Adrenal gland (tissue), 12 donors: Measurements from ENCODE around the gene SETBP1. TPM values are rescaled to one million over a fixed set of nuclear protein-coding genes. Genes with fewer than 3 reads are reported as not detected.

ENCODE experiments used
- DNase-seq, 7 donors: peaks; one replicate each; pipeline ENCODE4 v3.0.0-alpha.2; 2019 to 2020
- H3K27ac ChIP-seq, 5 donors: fragments of 200-600 bp; sonication (generic) in 4 of 5; 1 replicate in 3 of 5; 2 replicates in 2 of 5; pipeline versions ENCODE4 v1.5.1 to v1.8.0; 2016 to 2020; ENCODE audit warnings: mild to moderate bottlenecking in 1 of 5
- H3K27me3 ChIP-seq: fragments of 200-600 bp; 2 replicates; pipeline ENCODE4 v1.8.0; 2021
- H3K36me3 ChIP-seq, 2 donors: fragments of 200-600 bp; replicated peaks in 1 of 2; 1 replicate in 1 of 2; 2 replicates in 1 of 2; pipeline versions ENCODE4 v1.5.1 to v1.8.0; 2018 to 2022
- H3K4me1 ChIP-seq, 2 donors: fragments of 200-600 bp; replicated peaks in 1 of 2; 1 replicate in 1 of 2; 2 replicates in 1 of 2; pipeline versions ENCODE4 v1.5.1 to v1.8.0; 2018 to 2021
- H3K4me3 ChIP-seq, 4 donors: fragments of 200-600 bp; sonication (generic) in 3 of 4; one replicate each; pipeline ENCODE4 v1.5.1; 2016 to 2018
- H3K9me3 ChIP-seq, 3 donors: fragments of 200-600 bp; sonication (generic) in 1 of 3; replicated peaks in 1 of 3; 1 replicate in 2 of 3; 2 replicates in 1 of 3; pipeline versions ENCODE4 v1.5.1 to v1.8.0; 2016 to 2021
- POLR2A ChIP-seq, 2 donors: fragments of 450-650 bp; IDR thresholded peaks; one replicate each; pipeline ENCODE4 v1.6.1; 2017; ENCODE audit warnings: antibody characterized with exemption in 2 of 2, mild to moderate bottlenecking in 2 of 2, moderate library complexity in 1 of 2
- WGBS, 4 donors: extraction: QIAGEN DNeasy Blood & Tissue Kit in 2 of 4; methylation state at CpG; one replicate each; pipeline versions ENCODE4 v1.1.5 to v1.1.7; 2013 to 2017; 5-methylcytosine and 5-hydroxymethylcytosine counted together
- intact Hi-C, 2 donors: fragments of 100-400 bp; cut with DNase I; formaldehyde crosslinking; loops; one replicate each; pipeline versions ENCODE4 v1.14.1 to v1.15.0; 2022 to 2023
- polyA plus RNA-seq, 3 donors: library from polyadenylated mRNA; stranded (reverse); fragments of 200-250 nt in 2 of 3; fragments of 350-450 nt in 1 of 3; fragmentation: Illumina TruSeq in 1 of 3; extraction: RNeasy Lipid Tissue Mini Kit (QIAGEN cat#74804) in 1 of 3; gene quantifications; one replicate each; pipeline ENCODE4 v1.2.3, GENCODE V29; 2013 to 2014
- total RNA-seq, 9 donors: library from RNA; depleted of rRNA in 4 of 9; stranded (reverse); fragments of >200 nt in 4 of 9; fragments of 120-200 nt in 1 of 9; fragmentation: NEBNext Ultra II Directional in 1 of 9; extraction: Animal tissue kit (Norgen Biotek cat#: 25700) in 1 of 9; gene quantifications; one replicate each; pipeline versions ENCODE4 v1.1.0 to v1.2.4, GENCODE V29; 2013 to 2023
- TF ChIP-seq, protein P1 (sequence below), 6 experiments: fragments of 450-650 bp in 4 of 6; fragments of 200-600 bp in 2 of 6; sonication (generic) in 1 of 6; IDR thresholded peaks; 1 replicate in 5 of 6; 2 replicates in 1 of 6; pipeline versions ENCODE4 v1.5.1 to v1.8.0; 2016 to 2021; ENCODE audit warnings: antibody characterized with exemption in 6 of 6, mild to moderate bottlenecking in 2 of 6, moderate library complexity in 1 of 6
- donor health status: healthy with polysubstance abuse.
- donor health status: Bipolar disorder and iron deficiency.
- donor health status: DM: yes; HTN: yes; CAD: no.
- donor health status: DM: no; HTN: no; CAD: no.
- donor health status: DM: no; HTN: no; CAD: no.
- donor health status: DM: yes; HTN: yes; CAD: no.

The SETBP1 gene
- total and polyA plus RNA-seq, 12 donors, result 1.2 to 18.0 (median 9.4) TPM

GRCh38 chr18:45106331-45106774, 425.7 kb downstream of the SETBP1 start:
- no peaks in the 10 kb centered on the region for H3K27me3 ChIP-seq
- H3K36me3 ChIP-seq, result no peaks in the 10 kb centered on the region
- 34 to 66% (median 50%) methylated on average over 2 of the region's 2 CpGs for WGBS, 4 donors
- no peak overlapping the region for H3K27ac ChIP-seq
- TF ChIP-seq, protein P1, sequence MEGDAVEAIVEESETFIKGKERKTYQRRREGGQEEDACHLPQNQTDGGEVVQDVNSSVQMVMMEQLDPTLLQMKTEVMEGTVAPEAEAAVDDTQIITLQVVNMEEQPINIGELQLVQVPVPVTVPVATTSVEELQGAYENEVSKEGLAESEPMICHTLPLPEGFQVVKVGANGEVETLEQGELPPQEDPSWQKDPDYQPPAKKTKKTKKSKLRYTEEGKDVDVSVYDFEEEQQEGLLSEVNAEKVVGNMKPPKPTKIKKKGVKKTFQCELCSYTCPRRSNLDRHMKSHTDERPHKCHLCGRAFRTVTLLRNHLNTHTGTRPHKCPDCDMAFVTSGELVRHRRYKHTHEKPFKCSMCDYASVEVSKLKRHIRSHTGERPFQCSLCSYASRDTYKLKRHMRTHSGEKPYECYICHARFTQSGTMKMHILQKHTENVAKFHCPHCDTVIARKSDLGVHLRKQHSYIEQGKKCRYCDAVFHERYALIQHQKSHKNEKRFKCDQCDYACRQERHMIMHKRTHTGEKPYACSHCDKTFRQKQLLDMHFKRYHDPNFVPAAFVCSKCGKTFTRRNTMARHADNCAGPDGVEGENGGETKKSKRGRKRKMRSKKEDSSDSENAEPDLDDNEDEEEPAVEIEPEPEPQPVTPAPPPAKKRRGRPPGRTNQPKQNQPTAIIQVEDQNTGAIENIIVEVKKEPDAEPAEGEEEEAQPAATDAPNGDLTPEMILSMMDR (IDR thresholded peaks at IDR 0.05), result no peak
- no peaks in the 10 kb centered on the region for H3K9me3 ChIP-seq
- peak in 1 of 7 donors; percentile 10 for DNase-seq
- H3K4me1 ChIP-seq, result no peaks in the 10 kb centered on the region
- intact Hi-C loops, result no loop called here
- H3K4me3 ChIP-seq, result no peak overlapping the region

- Histone ChIP-seq H3K36me3 (no peaks in the 10 kb centered on the region), H3K27ac (no peak overlapping the region), H3K4me3 (no peak overlapping the region), H3K9me3 (no peaks in the 10 kb centered on the region), H3K4me1 (no peaks in the 10 kb centered on the region), H3K27me3 (no peaks in the 10 kb centered on the region)
- intact Hi-C loops, result no loop called here
- WGBS, 4 donors, result 86 to 95% (median 90%) methylated on average over 1 of the region's 1 CpG
- TF ChIP-seq, protein P1 (IDR thresholded peaks at IDR 0.05), result no peak
- TF ChIP-seq POLR2A (IDR thresholded peaks at IDR 0.05), result no peak
- DNase-seq, result no peak
These were observed 426.7 kb downstream of the SETBP1 start for GRCh38 chr18:45107425-45107824.

DNA sequence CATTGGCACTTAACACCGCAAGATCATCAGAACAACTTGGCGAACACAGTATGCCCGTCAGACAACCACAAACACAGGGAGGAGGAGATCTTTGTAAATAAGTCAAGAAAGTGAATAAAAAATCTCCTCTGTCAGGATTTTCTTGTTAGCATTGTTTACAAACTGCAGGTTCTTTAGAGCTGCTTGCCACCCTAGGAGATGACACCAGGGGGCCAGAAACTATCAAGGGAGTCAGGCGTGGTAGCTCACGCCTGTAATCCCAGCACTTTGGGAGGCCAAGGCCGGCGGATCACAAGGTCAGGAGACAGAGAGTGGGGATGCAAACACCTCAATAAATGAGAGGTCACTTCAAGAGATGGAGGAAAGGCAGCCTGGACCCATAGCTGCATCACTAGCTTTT, 428.1 kb downstream of the SETBP1 start:
- no peak overlapping the region for H3K4me3 ChIP-seq
- H3K27ac ChIP-seq, result no peak overlapping the region
- intact Hi-C loops, result no loop called here
- no peak for DNase-seq
- H3K4me1 ChIP-seq, result no peaks in the 10 kb centered on the region
- WGBS, 4 donors, result 70 to 80% (median 75%) methylated on average over 7 of the region's 7 CpGs
- H3K36me3 ChIP-seq, result no peaks in the 10 kb centered on the region
- no peaks in the 10 kb centered on the region for H3K9me3 ChIP-seq
- H3K27me3 ChIP-seq, result no peaks in the 10 kb centered on the region
- TF ChIP-seq, protein P1 (IDR thresholded peaks at IDR 0.05), result no peak
- no peak for TF ChIP-seq POLR2A (IDR thresholded peaks at IDR 0.05)

GRCh38 chr18:45109271-45109670, 428.6 kb downstream of the SETBP1 start:
- H3K27ac ChIP-seq, result no peak overlapping the region
- no peaks in the 10 kb centered on the region for H3K9me3 ChIP-seq
- TF ChIP-seq, protein P1 (IDR thresholded peaks at IDR 0.05), result no peak
- no peak for TF ChIP-seq POLR2A (IDR thresholded peaks at IDR 0.05)
- H3K4me1 ChIP-seq, result no peaks in the 10 kb centered on the region
- H3K4me3 ChIP-seq, result no peak overlapping the region
- H3K27me3 ChIP-seq, result no peaks in the 10 kb centered on the region
- WGBS, 4 donors, result 60 to 68% (median 64%) methylated on average over 2 of the region's 2 CpGs
- H3K36me3 ChIP-seq, result no peaks in the 10 kb centered on the region
- intact Hi-C loops, result no loop called here
- DNase-seq, result no peak
